ENCODE results near the gene CHRDL1. TPM values are rescaled to one million over a fixed set of nuclear protein-coding genes. Genes with fewer than 3 reads are reported as not detected.

The CHRDL1 gene
- total RNA-seq, 2 donors from 2014 or later, result 10.4 to 13.3 TPM

GRCh38 chrX:110646386-110646785 is 149.2 kb downstream of the CHRDL1 start:
- no peak for DNase-seq (ENCODE audit: low spot score)
- H3K4me3 ChIP-seq, result no peak overlapping the region
- H3K27me3 ChIP-seq, result no peaks in the 10 kb centered on the region
- TF ChIP-seq CTCF (IDR thresholded peaks at IDR 0.05), result no peak
- H3K36me3 ChIP-seq, result no peaks in the 10 kb centered on the region
- no peaks in the 10 kb centered on the region for H3K4me1 ChIP-seq
- H3K9me3 ChIP-seq, result peaks cover 0 to 18% of the 10 kb centered on the region in 2 donors
- no peak overlapping the region for H3K27ac ChIP-seq
